GM12865 (cell line): ENCODE results near the gene PLA2G6.
A peak's percentile ranks its signal among the peaks of the same experiment; 100 is the strongest.
"Not testable (repeated sequence)": the region's sequence is repeated elsewhere in the genome, so short reads cannot be mapped to it uniquely, and the experiment has no call there.

Experiments
- DNase-seq: peaks from one replicate; pipeline ENCODE4 v3.0.0; 2010; ENCODE audit warnings: low read depth
- H3K4me3 ChIP-seq: 2 replicates; pipeline ENCODE4 v1.5.1; 2011; ENCODE audit warnings: mild to moderate bottlenecking, low read depth, low read length, control low read depth
- TF ChIP-seq, protein P1 (sequence below): IDR thresholded peaks from 2 replicates; pipeline ENCODE4 v1.5.1; 2011; ENCODE audit warnings: low read length, control low read depth, low read depth, inconsistent platforms; ENCODE audit not compliant: insufficient read depth; ENCODE audit errors: missing control alignments

Gene PLA2G6

DNA sequence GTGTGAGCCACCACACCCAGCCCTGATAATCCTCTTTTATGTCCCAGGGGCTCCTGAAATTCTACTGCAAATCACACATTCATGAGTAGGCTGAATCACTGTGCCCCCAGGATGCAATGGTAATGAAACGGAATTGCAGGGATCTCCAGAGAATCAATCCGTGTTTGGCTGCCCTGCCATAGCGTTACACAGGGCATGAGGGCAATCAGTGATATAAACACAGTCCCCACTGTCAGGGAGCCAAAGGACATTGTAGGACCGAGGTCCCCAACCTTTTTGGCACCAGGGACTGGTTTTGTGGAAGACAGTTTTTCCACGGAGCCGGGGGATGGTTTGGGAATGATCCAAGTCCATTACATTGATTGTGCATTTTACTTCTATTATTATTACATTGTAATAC, 9.0 kb upstream of the PLA2G6 start:
- no peak for DNase-seq
- TF ChIP-seq, protein P1, sequence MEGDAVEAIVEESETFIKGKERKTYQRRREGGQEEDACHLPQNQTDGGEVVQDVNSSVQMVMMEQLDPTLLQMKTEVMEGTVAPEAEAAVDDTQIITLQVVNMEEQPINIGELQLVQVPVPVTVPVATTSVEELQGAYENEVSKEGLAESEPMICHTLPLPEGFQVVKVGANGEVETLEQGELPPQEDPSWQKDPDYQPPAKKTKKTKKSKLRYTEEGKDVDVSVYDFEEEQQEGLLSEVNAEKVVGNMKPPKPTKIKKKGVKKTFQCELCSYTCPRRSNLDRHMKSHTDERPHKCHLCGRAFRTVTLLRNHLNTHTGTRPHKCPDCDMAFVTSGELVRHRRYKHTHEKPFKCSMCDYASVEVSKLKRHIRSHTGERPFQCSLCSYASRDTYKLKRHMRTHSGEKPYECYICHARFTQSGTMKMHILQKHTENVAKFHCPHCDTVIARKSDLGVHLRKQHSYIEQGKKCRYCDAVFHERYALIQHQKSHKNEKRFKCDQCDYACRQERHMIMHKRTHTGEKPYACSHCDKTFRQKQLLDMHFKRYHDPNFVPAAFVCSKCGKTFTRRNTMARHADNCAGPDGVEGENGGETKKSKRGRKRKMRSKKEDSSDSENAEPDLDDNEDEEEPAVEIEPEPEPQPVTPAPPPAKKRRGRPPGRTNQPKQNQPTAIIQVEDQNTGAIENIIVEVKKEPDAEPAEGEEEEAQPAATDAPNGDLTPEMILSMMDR = no peak
- H3K4me3 ChIP-seq = no peak overlapping the region

DNA sequence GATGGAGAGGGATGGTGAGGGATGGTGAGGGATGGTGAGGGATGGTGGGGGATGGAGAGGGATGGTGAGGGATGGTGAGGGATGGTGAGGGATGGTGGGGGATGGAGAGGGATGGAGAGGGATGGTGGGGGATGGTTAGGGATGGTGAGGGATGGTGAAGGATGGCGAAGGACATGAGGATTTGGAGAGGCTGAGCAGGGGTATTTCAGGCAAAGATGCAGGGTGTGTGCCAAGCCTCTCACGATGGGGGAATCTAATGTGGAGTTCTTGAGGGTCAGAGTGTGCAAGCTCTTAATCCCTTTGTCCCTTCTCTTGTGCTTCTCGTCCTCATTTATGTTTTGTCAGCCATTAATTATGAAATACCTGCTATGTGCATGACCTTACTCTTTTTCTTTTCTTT, 7.5 kb upstream of the PLA2G6 start:
- DNase-seq = no peak
- H3K4me3 ChIP-seq = no peak overlapping the region
- TF ChIP-seq, protein P1 = no peak

DNA sequence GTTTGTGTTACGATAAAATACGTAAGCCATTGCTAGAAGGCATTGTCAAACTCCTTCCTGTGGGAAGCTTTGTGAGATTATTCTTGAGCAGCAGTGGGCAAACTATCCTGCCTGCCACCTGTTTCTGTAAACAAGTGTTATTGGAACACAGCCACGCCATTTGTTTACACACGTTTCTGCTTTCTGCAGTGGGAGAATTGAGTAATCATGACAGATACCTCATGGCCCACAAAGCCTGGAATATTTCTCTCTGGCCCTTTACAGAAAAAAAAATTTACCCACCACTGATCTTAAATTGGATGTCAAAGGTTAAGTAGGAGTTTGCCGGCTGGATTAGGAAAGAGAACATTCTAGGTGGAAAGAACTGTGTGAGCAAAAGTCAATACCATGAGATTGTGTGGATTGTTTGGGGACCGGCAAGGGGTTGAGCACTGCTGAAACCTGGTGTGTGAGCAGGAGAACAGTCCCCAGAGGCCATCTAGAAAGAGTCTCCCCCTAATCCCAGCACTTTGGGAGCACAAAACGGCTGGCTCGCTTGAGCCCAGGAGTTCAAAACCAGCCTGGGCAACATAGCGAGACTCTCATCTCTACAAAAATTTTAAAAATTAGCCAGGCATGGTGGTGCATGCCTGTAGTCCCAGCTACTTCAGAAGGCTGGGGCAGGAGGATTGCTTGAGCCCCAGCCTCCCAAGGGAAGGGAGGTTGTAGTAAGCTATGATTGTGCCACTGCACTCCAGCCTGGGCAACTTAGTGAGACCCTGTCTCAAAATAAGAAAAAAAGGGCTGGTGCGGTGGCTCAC, 6.0 kb upstream of the PLA2G6 start:
- H3K4me3 ChIP-seq = no peak overlapping the region
- DNase-seq = no peak
- TF ChIP-seq, protein P1 = no peak

DNA sequence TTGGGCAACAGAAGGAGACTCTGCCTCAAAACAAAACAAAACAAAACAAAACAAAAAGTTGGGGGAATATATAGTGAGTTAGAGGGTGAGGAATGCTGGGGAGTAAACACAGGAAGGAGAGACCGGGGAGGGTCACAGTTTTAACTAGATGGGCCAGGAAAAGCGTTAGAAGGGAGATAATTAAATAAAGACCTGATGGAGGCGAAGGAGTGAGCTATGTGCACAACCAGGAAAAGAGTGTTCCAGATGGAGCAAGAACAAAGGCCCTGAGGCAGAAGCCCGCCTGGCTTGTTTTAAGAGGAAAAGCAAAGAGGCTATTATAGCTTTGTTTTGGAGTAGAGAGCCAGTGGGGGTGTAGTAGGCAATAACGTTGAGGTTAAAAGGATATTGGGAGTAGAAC, 4.8 kb upstream of the PLA2G6 start:
- TF ChIP-seq, protein P1 = no peak
- DNase-seq = no peak
- H3K4me3 ChIP-seq = no peak overlapping the region

DNA sequence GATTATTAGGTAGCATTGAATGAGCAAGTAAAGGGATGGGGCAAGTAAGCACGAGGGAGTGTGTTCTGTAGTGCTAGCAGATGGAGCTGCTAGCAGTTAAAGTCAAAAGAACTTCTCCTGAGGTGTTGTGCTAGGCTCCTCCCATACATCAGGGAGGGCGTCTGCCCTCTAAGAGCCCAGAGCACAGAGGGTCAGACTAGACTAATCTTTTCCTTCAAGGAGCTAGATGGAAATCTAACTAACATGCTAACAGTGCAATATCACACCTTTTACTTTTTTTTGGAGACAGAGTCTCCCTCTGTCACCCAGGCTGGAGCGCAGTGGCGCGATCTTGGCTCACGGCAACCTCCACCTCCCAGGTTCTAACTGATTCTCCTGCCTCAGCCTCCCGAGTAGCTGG, 3.2 kb upstream of the PLA2G6 start:
- TF ChIP-seq, protein P1 = no peak
- no peak overlapping the region for H3K4me3 ChIP-seq
- no peak for DNase-seq

DNA sequence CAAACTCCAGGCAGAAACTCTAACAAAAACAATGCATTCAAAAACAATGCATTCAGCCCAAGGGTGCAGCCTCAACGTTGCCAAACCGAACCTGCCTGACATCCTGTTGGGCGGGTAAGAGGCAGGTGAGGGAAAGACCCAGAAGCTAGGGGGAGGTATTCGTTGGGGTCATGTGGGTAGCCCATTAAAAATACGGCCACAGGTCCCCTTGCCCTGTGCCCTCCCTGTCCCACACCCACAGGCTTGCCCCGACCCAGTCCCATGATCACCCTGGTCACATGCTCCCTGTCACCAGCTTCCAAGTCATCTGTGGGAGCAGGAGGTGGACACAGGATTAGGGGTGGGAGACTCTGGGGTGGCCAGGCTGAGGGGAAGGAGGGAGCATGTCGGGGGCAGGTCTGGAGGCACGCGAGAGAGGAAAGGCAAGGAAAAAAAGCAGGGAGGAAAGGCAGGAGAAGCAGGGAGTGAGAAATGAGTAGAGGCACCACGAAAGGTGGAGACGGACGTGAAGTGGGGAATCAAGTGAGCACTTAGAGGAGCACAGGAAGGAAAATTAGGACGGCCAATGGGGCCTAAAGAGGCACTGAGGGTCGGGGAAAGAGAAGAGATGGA, 683 bp downstream of the PLA2G6 start:
- peak overlapping the region; percentile 84 for H3K4me3 ChIP-seq
- peak; percentile 85 for DNase-seq
- TF ChIP-seq, protein P1 = no peak

DNA sequence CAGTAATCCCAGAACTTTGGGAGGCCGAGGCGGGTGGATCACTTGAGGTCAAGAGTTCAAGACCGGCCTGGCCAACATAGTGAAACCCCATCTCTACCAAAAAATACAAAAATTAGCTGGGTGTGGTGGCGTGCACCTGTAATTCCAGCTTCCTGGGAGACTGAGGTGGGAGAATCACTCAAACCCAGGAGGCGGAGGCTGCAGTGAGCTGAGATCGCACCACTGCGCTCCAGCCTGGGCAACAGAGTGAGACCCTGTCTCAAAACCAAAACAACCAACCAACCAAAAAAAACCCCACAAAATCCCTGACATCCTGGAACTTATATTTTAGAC, 3.1 kb downstream of the PLA2G6 start:
- DNase-seq, H3K4me3 ChIP-seq: not testable (repeated sequence)
